C4-2B (cell line): Measurements from ENCODE around the gene KIF14.

Experiments used
- H3K27ac ChIP-seq: fragments of 450-650 bp; 2 replicates; pipeline ENCODE4 v1.5.1; 2017
- ZFX ChIP-seq: fragments of 450-650 bp; IDR thresholded peaks from 2 replicates; pipeline ENCODE4 v1.6.1; 2017
- TF ChIP-seq, protein P1 (sequence below): fragments of 450-650 bp; conservative IDR thresholded peaks from 2 replicates; pipeline ENCODE4 v1.5.1; 2017; ENCODE audit warnings: mild to moderate bottlenecking

The KIF14 gene

DNA sequence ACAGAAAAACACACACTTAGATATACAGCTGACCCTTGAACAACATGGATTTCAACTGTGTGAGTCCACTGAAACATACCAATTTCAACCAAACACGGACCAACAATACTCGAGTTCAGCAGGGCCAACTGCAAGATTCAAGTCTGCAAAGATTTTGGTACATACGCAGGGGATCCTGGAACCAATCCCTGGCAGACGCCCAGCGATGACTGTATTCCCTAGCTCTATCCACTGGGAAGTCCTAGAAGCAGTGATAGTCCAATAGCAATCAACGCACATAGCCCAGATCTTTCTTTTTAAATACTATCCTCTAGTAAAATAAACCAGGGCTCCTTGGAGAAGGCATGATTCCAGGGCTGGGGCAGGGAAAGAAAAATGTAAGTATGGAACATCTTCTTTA, 40.2 kb upstream of the KIF14 start:
- TF ChIP-seq ZFX: no peak
- TF ChIP-seq, protein P1, sequence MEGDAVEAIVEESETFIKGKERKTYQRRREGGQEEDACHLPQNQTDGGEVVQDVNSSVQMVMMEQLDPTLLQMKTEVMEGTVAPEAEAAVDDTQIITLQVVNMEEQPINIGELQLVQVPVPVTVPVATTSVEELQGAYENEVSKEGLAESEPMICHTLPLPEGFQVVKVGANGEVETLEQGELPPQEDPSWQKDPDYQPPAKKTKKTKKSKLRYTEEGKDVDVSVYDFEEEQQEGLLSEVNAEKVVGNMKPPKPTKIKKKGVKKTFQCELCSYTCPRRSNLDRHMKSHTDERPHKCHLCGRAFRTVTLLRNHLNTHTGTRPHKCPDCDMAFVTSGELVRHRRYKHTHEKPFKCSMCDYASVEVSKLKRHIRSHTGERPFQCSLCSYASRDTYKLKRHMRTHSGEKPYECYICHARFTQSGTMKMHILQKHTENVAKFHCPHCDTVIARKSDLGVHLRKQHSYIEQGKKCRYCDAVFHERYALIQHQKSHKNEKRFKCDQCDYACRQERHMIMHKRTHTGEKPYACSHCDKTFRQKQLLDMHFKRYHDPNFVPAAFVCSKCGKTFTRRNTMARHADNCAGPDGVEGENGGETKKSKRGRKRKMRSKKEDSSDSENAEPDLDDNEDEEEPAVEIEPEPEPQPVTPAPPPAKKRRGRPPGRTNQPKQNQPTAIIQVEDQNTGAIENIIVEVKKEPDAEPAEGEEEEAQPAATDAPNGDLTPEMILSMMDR: no peak
- no peak overlapping the region for H3K27ac ChIP-seq

DNA sequence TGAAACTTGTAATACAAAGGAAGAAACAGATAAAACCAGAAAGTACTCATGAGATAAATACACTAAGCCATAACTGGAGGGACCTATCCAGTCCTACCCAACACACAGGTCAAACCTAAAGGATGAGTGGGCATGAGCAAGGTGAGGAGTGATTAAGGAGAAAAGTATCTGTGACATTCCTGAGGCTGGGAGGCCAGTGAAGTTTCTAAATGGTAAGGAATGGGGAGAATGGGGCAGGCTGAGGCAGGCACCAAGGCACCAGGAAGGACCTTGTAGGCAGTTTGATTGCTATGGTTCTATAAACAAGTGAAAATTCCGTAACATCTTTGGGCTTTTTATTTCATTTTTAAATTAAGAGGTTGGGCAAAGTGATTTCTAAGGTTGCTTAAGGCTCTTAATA, 38.7 kb upstream of the KIF14 start:
- TF ChIP-seq, protein P1: no peak
- no peak for TF ChIP-seq ZFX

DNA sequence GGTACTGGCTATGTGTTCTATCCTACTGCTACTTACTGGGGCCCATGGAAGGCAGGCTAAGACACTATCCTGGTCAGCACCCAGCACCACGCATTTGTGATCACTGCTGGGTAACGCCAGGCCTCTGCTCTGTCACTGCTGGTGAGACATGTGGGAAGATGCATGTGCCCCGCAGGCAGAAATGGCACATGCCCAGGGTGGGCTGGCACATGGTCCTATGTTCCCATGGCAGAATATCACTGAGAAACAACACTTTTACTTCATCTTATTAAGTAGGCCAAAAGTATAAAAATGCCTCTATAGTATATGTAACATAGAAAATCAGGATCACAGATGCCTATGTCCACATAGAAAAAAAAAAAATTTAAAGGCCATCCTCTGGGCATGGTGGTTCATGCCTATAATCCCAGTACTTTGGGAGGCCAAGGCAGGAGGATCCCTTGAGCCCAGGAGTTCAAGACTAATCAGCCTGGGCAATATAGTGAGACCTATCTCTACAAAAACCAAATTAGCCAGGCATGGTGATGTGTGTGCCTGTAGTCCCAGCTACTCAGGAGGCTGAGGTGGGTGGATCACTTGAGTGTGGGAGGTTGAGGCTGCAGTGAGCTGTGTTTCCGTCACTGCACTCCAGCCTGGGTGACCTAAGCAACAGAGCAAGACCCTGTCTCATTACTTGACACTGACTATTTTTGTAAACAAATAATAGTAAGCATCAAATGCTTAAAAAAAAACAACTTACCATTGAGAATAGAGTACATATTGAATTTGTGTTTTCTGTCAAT, 37.7 kb upstream of the KIF14 start:
- H3K27ac ChIP-seq: no peak overlapping the region
- TF ChIP-seq ZFX: no peak
- TF ChIP-seq, protein P1: no peak

More for the DNA sequence above, 38.7 kb upstream of the KIF14 start:
- no peak overlapping the region for H3K27ac ChIP-seq

DNA sequence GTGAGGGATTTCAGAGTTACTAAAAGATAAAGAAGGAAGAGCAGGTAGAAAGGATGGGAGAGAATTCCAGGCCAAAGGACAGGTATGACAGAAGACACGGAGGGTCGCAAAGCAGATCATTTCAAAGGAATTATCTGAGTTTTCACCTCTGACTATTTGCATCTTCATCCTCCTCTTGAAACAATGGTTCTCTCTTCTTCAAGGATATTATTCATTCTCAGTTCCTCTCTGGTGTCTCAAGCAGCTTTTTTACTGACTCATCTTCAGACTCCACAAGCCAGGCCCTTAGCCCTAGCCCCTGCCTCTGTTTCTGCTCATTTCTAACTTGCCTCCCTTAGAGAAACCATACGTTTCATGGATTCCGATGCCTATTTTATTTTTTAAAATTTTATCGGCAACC, 34.1 kb upstream of the KIF14 start:
- no peak overlapping the region for H3K27ac ChIP-seq
- TF ChIP-seq, protein P1: no peak
- TF ChIP-seq ZFX: no peak

DNA sequence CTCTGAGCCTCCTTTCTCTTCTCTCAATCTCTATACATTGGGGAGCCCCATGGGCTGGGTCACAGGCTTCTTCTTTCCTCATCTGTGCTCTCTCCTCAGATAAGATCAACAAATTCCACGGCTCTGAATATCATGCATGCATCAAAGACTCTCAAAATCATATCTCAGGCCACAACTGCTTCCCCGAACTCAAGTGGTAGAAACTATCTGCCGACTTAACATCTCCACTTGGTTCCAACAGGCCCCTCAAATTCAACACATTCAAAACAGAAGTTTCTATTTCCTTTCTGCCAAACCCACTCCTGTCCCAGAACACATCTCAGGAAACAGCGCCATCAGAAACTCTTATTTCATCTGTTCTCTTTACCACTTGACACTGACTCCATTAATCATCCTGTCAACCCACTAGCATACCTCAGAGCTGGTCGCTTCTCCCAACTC, 32.5 kb upstream of the KIF14 start:
- TF ChIP-seq, protein P1: no peak
- no peak for TF ChIP-seq ZFX
- no peak overlapping the region for H3K27ac ChIP-seq

DNA sequence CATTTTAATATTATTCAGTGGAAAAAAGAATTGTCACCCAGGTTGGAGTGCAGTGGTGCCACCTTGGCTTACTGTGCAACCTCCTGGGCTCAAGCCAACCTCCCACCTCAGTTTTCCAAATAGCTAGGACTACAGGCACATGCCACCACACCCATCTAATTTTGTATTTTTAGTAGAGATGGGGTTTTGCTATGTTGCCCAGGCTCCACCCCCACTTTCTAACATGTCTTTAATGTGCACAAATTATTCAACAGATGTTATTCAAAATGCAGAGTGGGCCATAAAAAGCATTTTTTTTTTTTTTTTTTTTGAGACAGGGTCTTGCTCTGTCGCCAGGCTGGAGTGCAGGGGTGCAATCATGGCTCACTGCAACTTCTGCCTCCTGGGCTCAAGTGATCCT, 31.8 kb upstream of the KIF14 start:
- H3K27ac ChIP-seq: no peak overlapping the region
- no peak for TF ChIP-seq ZFX
- TF ChIP-seq, protein P1: no peak

DNA sequence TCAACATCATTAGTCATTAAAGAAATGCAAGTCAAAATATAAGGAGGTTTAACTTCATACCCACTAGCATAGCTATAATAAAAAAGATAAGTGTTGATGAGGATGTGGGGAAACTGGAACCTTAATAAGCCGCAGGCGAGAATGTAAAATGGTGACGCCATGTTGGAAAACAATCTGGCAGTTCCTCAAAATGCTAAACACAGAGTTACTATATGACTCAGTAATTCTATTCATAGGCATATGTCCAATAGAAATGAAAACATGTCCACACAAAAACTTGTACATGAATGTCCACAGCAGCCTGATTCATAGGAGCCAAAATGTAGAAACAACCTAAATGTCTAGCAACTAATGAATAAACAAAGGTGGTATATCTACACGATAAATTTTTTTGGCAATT, 26.0 kb upstream of the KIF14 start:
- no peak overlapping the region for H3K27ac ChIP-seq
- no peak for TF ChIP-seq ZFX
- TF ChIP-seq, protein P1: no peak
